OCI-LY1 (cell line): ENCODE data around the gene NATD1.

Experiments
- H2AFZ ChIP-seq: fragments of 200-600 bp; sonication (generic), shearing (Covaris generic); 2 replicates; pipeline ENCODE4 v1.6.0; 2014; ENCODE audit warnings: antibody characterized with exemption, mild to moderate bottlenecking, low read length
- H3F3A ChIP-seq: fragments of 200-600 bp; sonication (generic), shearing (Covaris generic); 2 replicates; pipeline ENCODE4 v1.6.0; 2014; ENCODE audit warnings: mild to moderate bottlenecking, antibody characterized with exemption, low read length, moderate library complexity; ENCODE audit not compliant: insufficient read depth
- H3K27ac ChIP-seq: fragments of 200-600 bp; sonication (generic); 2 replicates; pipeline ENCODE4 v1.5.1; 2014; ENCODE audit warnings: low read length, mixed run types, mild to moderate bottlenecking, low read depth; ENCODE audit not compliant: poor library complexity, severe bottlenecking
- H3K27me3 ChIP-seq: fragments of 200-600 bp; sonication (generic); 2 replicates; pipeline ENCODE4 v1.6.0; 2014; ENCODE audit warnings: antibody characterized with exemption, mild to moderate bottlenecking, low read length, moderate library complexity; ENCODE audit not compliant: insufficient read depth
- H3K36me3 ChIP-seq: fragments of 200-600 bp; sonication (generic); 2 replicates; pipeline ENCODE4 v1.6.1; 2014; ENCODE audit warnings: mild to moderate bottlenecking, antibody characterized with exemption, low read length, moderate library complexity, mixed read lengths; ENCODE audit not compliant: insufficient read depth
- H3K4me1 ChIP-seq: fragments of 200-600 bp; sonication (generic); 2 replicates; pipeline ENCODE4 v1.5.1; 2014; ENCODE audit warnings: mild to moderate bottlenecking, low read length, moderate library complexity; ENCODE audit not compliant: insufficient read depth, severe bottlenecking
- H3K4me2 ChIP-seq: fragments of 200-600 bp; sonication (generic), shearing (Covaris generic); 2 replicates; pipeline ENCODE4 v1.6.1; 2014; ENCODE audit warnings: low read length
- H3K4me3 ChIP-seq: fragments of 200-600 bp; sonication (generic); 2 replicates; pipeline ENCODE4 v1.5.1; 2014; ENCODE audit warnings: low read length, low read depth, mild to moderate bottlenecking, mixed read lengths; ENCODE audit not compliant: poor library complexity, severe bottlenecking
- H3K79me2 ChIP-seq: fragments of 200-600 bp; shearing (Covaris generic); 2 replicates; pipeline ENCODE4 v1.6.1; 2016; ENCODE audit warnings: mixed run types, low read length, mixed read lengths; ENCODE audit not compliant: insufficient read depth
- H3K9ac ChIP-seq: fragments of 200-600 bp; sonication (generic), shearing (Covaris generic); 2 replicates; pipeline ENCODE4 v1.6.1; 2014; ENCODE audit warnings: mild to moderate bottlenecking, low read length, mixed read lengths
- H3K9me2 ChIP-seq: fragments of 200-600 bp; sonication (generic), shearing (Covaris generic); 2 replicates; pipeline ENCODE4 v1.6.1; 2014; ENCODE audit warnings: low read depth, mild to moderate bottlenecking, low read length, mixed read lengths
- H3K9me3 ChIP-seq: fragments of 200-600 bp; shearing (Covaris generic); 2 replicates; pipeline ENCODE4 v1.6.1; 2014; ENCODE audit warnings: low read length, mixed read lengths
- H4K20me1 ChIP-seq: fragments of 200-600 bp; sonication (generic), shearing (Covaris generic); 2 replicates; pipeline ENCODE4 v1.6.0; 2016; ENCODE audit warnings: mild to moderate bottlenecking, low read length; ENCODE audit not compliant: insufficient read depth
- CTCF ChIP-seq: fragments of 200-600 bp; sonication (generic), shearing (Covaris generic); IDR thresholded peaks from 2 replicates; pipeline ENCODE4 v1.5.1; 2017; ENCODE audit warnings: mild to moderate bottlenecking, antibody characterized with exemption, low read length, moderate library complexity, mixed read lengths
- EZH2 ChIP-seq: fragments of 200-600 bp; sonication (generic), shearing (Covaris generic); IDR thresholded peaks from 2 replicates; pipeline ENCODE4 v1.8.0; 2017; ENCODE audit warnings: borderline replicate concordance, mixed run types, mild to moderate bottlenecking, antibody characterized with exemption, low read length, moderate library complexity, mixed read lengths

Gene NATD1

GRCh38 chr17:21214777-21215541 lies 38.3 kb downstream of the NATD1 start:
- H3K9ac ChIP-seq, result peak overlapping the region; percentile 100
- H3K27me3 ChIP-seq, result no peaks in the 10 kb centered on the region
- no peak overlapping the region for H2AFZ ChIP-seq
- H3K4me1 ChIP-seq, result peaks cover 48% of the 10 kb centered on the region
- H3K27ac ChIP-seq, result peak overlapping the region; percentile 69
- H3K79me2 ChIP-seq, result peaks cover 39% of the 10 kb centered on the region
- no peaks in the 10 kb centered on the region for H3F3A ChIP-seq
- H4K20me1 ChIP-seq, result no peaks in the 10 kb centered on the region
- H3K9me3 ChIP-seq, result no peaks in the 10 kb centered on the region
- peaks cover 36% of the 10 kb centered on the region; the same call in 1 of the 2 replicates for H3K36me3 ChIP-seq
- peak overlapping the region; percentile 92 for H3K4me2 ChIP-seq
- H3K4me3 ChIP-seq, result peak overlapping the region; percentile 99
- H3K9me2 ChIP-seq, result no peaks in the 10 kb centered on the region
- TF ChIP-seq EZH2, result no peak
- no peak for TF ChIP-seq CTCF

GRCh38 chr17:21214015-21214776 lies 39.0 kb downstream of the NATD1 start, which contains the start of gene TMEM11:
Gene TMEM11, minus strand, starts transcription at chr17:21214161. Its CDS starts 9 bp downstream, at chr17:21214152.
- H3K79me2 ChIP-seq, result peaks cover 47% of the 10 kb centered on the region
- H3K27me3 ChIP-seq, result no peaks in the 10 kb centered on the region
- H3K36me3 ChIP-seq, result peaks cover 43% of the 10 kb centered on the region; the same call in 1 of the 2 replicates
- H4K20me1 ChIP-seq, result no peaks in the 10 kb centered on the region
- TF ChIP-seq CTCF, result no peak; the same call in 1 of the 2 replicates
- TF ChIP-seq EZH2, result no peak
- H2AFZ ChIP-seq, result no peak within 1 kb of the TSS
- H3K4me2 ChIP-seq, result peak within 1 kb of the TSS; percentile 99
- no peaks in the 10 kb centered on the region for H3F3A ChIP-seq
- peaks cover 48% of the 10 kb centered on the region for H3K4me1 ChIP-seq
- H3K4me3 ChIP-seq, result peak within 1 kb of the TSS; percentile 99
- no peaks in the 10 kb centered on the region for H3K9me3 ChIP-seq
- no peaks in the 10 kb centered on the region for H3K9me2 ChIP-seq
- H3K9ac ChIP-seq, result peak within 1 kb of the TSS; percentile 100
- peak within 1 kb of the TSS; percentile 78 for H3K27ac ChIP-seq

- peaks cover 48% of the 10 kb centered on the region for H3K4me1 ChIP-seq
- no peak for TF ChIP-seq CTCF
- TF ChIP-seq EZH2, result no peak
These were observed 39.6 kb downstream of the NATD1 start for GRCh38 chr17:21213638-21214014.

More at GRCh38 chr17:21213638-21214014, 39.6 kb downstream of the NATD1 start:
- Histone ChIP-seq H3K27ac (peak overlapping the region; percentile 78), H3K9me3 (no peaks in the 10 kb centered on the region), H2AFZ (no peak overlapping the region), H3K4me3 (peak overlapping the region; percentile 99), H3F3A (no peaks in the 10 kb centered on the region), H3K9ac (peak overlapping the region; percentile 100), H3K4me2 (peak overlapping the region; percentile 99), H3K36me3 (peaks cover 49% of the 10 kb centered on the region; the same call in 1 of the 2 replicates), H4K20me1 (no peaks in the 10 kb centered on the region), H3K9me2 (no peaks in the 10 kb centered on the region), H3K27me3 (no peaks in the 10 kb centered on the region), H3K79me2 (peaks cover 53% of the 10 kb centered on the region)
